ENCODE results near the gene LRRC3. TPM values are rescaled to one million over a fixed set of nuclear protein-coding genes. Genes with fewer than 3 reads are reported as not detected.
"Not testable (repeated sequence)": the region's sequence is repeated elsewhere in the genome, so short reads cannot be mapped to it uniquely, and the experiment has no call there.

LRRC3 gene
- total and polyA plus RNA-seq, 7 experiments from 2014 or later, result 0.06 to 3.3 (median 0.89) TPM

GRCh38 chr21:44479556-44480199 is 24.4 kb downstream of the LRRC3 start:
- H3K36me3 ChIP-seq (ENCODE audit: control insufficient read depth in 2 of 3, insufficient read depth in 3 of 3, low read length in 3 of 3); H3K27me3 ChIP-seq (ENCODE audit: control insufficient read depth in 2 of 2, insufficient read depth in 2 of 2, low read length in 2 of 2); H3K4me3 ChIP-seq (ENCODE audit: low read length); H3K4me1 ChIP-seq (ENCODE audit: control insufficient read depth in 2 of 2, insufficient read depth in 2 of 2, low read length in 2 of 2); H3K9me3 ChIP-seq (ENCODE audit: control insufficient read depth in 2 of 3, low read length in 3 of 3); H3K9me3 Mint-ChIP-seq; POLR2A ChIA-PET; ATAC-seq; H3K4me3 Mint-ChIP-seq; H3K36me3 Mint-ChIP-seq; H3K27ac ChIP-seq (ENCODE audit: low read depth, low read length); H3K27me3 Mint-ChIP-seq: not testable (repeated sequence)
- DNase-seq, result peak in 6 of 9 donors; percentile 29 to 51 (median 36)
- Mint-ChIP-seq H3K4me1 (peaks cover 0 to 11% (median 3%) of the 10 kb centered on the region in 7 donors), H3K27ac (peak overlapping the region in 1 of 9 donors; percentile 55)
- CTCF ChIA-PET, result interaction anchor here (0.6 to 2.2 kb wide), 2 partner anchors 313 to 653 kb away, joined by 3 to 5 read pairs; no protein-coding TSS in a partner anchor
- intact Hi-C loops (cut with micrococcal nuclease), result loop anchor here in 1 of 2 donors (10.0 kb wide), 1 partner anchor 155 kb away; no protein-coding TSS in a partner anchor

GRCh38 chr21:44480200-44481053 is 25.1 kb downstream of the LRRC3 start:
- intact Hi-C loops (cut with micrococcal nuclease), result loop anchor here in 1 of 2 donors (10.0 kb wide), 1 partner anchor 156 kb away; no protein-coding TSS in a partner anchor
- no peak overlapping the region for H3K4me3 Mint-ChIP-seq
- Histone ChIP-seq H3K36me3 (ENCODE audit: control insufficient read depth in 2 of 3, insufficient read depth in 3 of 3, low read length in 3 of 3) (no peaks in the 10 kb centered on the region), H3K4me1 (ENCODE audit: control insufficient read depth in 2 of 2, insufficient read depth in 2 of 2, low read length in 2 of 2) (no peaks in the 10 kb centered on the region), H3K4me3 (ENCODE audit: low read length) (no peak overlapping the region), H3K27me3 (ENCODE audit: control insufficient read depth in 2 of 2, insufficient read depth in 2 of 2, low read length in 2 of 2) (no peaks in the 10 kb centered on the region), H3K27ac (ENCODE audit: low read depth, low read length) (no peak overlapping the region), H3K9me3 (ENCODE audit: control insufficient read depth in 2 of 3, low read length in 3 of 3) (no peaks in the 10 kb centered on the region)
- CTCF ChIA-PET, result interaction anchor here (0.6 to 2.2 kb wide), 4 partner anchors 138 to 654 kb away, joined by 3 to 5 read pairs (median 4); no protein-coding TSS in a partner anchor
- POLR2A ChIA-PET, result no interaction called here
- H3K36me3 Mint-ChIP-seq, result no peaks in the 10 kb centered on the region
- DNase-seq, result no peak
- no peaks in the 10 kb centered on the region for H3K9me3 Mint-ChIP-seq
- H3K27me3 Mint-ChIP-seq, result peaks cover 0 to 4% (median 0%) of the 10 kb centered on the region in 5 donors
- no peak for ATAC-seq
- no peak overlapping the region for H3K27ac Mint-ChIP-seq
- peaks cover 4 to 14% (median 6%) of the 10 kb centered on the region in 7 donors for H3K4me1 Mint-ChIP-seq

GRCh38 chr21:44482581-44483287 is 27.4 kb downstream of the LRRC3 start:
- H3K4me3 Mint-ChIP-seq, result no peak overlapping the region
- peaks cover 0 to 4% (median 0%) of the 10 kb centered on the region in 5 donors for H3K27me3 Mint-ChIP-seq
- intact Hi-C loops (cut with micrococcal nuclease), result loop anchor here in 1 of 2 donors (10.0 kb wide), 1 partner anchor 158 kb away; no protein-coding TSS in a partner anchor
- no peaks in the 10 kb centered on the region for H3K36me3 Mint-ChIP-seq
- ChIA-PET CTCF (no interaction called here), POLR2A (no interaction called here)
- H3K9me3 ChIP-seq (ENCODE audit: control insufficient read depth in 2 of 3, low read length in 3 of 3), result no peaks in the 10 kb centered on the region
- H3K9me3 Mint-ChIP-seq, result peaks cover 0 to 3% (median 0%) of the 10 kb centered on the region in 11 donors
- H3K36me3 ChIP-seq (ENCODE audit: control insufficient read depth in 2 of 3, insufficient read depth in 3 of 3, low read length in 3 of 3), result no peaks in the 10 kb centered on the region
- H3K27ac ChIP-seq (ENCODE audit: low read depth, low read length), result no peak overlapping the region
- ATAC-seq (no peak), DNase-seq (no peak)
- peaks cover 0 to 8% of the 10 kb centered on the region in 2 donors for H3K4me1 ChIP-seq (ENCODE audit: control insufficient read depth in 2 of 2, insufficient read depth in 2 of 2, low read length in 2 of 2)
- H3K27ac Mint-ChIP-seq, result no peak overlapping the region
- peaks cover 8 to 21% (median 15%) of the 10 kb centered on the region in 7 donors for H3K4me1 Mint-ChIP-seq
- H3K4me3 ChIP-seq (ENCODE audit: low read length), result no peak overlapping the region
- H3K27me3 ChIP-seq (ENCODE audit: control insufficient read depth in 2 of 2, insufficient read depth in 2 of 2, low read length in 2 of 2), result no peaks in the 10 kb centered on the region

GRCh38 chr21:44483288-44484237 is 28.3 kb downstream of the LRRC3 start:
- intact Hi-C loops (cut with micrococcal nuclease), result loop anchor here in 1 of 2 donors (10.0 kb wide), 1 partner anchor 159 kb away; no protein-coding TSS in a partner anchor
- peak overlapping the region in 1 of 9 donors; percentile 55 for H3K27ac Mint-ChIP-seq
- H3K36me3 ChIP-seq (ENCODE audit: control insufficient read depth in 2 of 3, insufficient read depth in 3 of 3, low read length in 3 of 3), result no peaks in the 10 kb centered on the region
- DNase-seq, result no peak
- peaks cover 0 to 3% (median 0%) of the 10 kb centered on the region in 11 donors for H3K9me3 Mint-ChIP-seq
- CTCF ChIA-PET, result interaction anchor here (1.1 kb wide), 1 partner anchor 27 kb away, joined by 3 read pairs; no protein-coding TSS in a partner anchor
- POLR2A ChIA-PET, result no interaction called here
- no peak for ATAC-seq
- peaks cover 0 to 4% (median 0%) of the 10 kb centered on the region in 5 donors for H3K27me3 Mint-ChIP-seq
- H3K27me3 ChIP-seq (ENCODE audit: control insufficient read depth in 2 of 2, insufficient read depth in 2 of 2, low read length in 2 of 2), result no peaks in the 10 kb centered on the region
- H3K4me3 Mint-ChIP-seq, result no peak overlapping the region
- peaks cover 0 to 8% of the 10 kb centered on the region in 2 donors for H3K4me1 ChIP-seq (ENCODE audit: control insufficient read depth in 2 of 2, insufficient read depth in 2 of 2, low read length in 2 of 2)
- H3K4me3 ChIP-seq (ENCODE audit: low read length), result no peak overlapping the region
- no peaks in the 10 kb centered on the region for H3K9me3 ChIP-seq (ENCODE audit: control insufficient read depth in 2 of 3, low read length in 3 of 3)
- H3K4me1 Mint-ChIP-seq, result peaks cover 8 to 21% (median 15%) of the 10 kb centered on the region in 7 donors
- H3K36me3 Mint-ChIP-seq, result no peaks in the 10 kb centered on the region
- H3K27ac ChIP-seq (ENCODE audit: low read depth, low read length), result no peak overlapping the region

GRCh38 chr21:44484498-44485253 is 29.4 kb downstream of the LRRC3 start:
- Mint-ChIP-seq H3K27ac (peak overlapping the region in 3 of 9 donors; percentile 34 to 55 (median 36)), H3K4me3 (peak overlapping the region in 8 of 10 donors; percentile 37 to 88 (median 78)), H3K27me3 (peaks cover 0 to 7% (median 4%) of the 10 kb centered on the region in 5 donors), H3K36me3 (no peaks in the 10 kb centered on the region), H3K4me1 (peaks cover 5 to 19% (median 15%) of the 10 kb centered on the region in 7 donors), H3K9me3 (peaks cover 0 to 3% (median 0%) of the 10 kb centered on the region in 11 donors)
- Histone ChIP-seq H3K4me1 (ENCODE audit: control insufficient read depth in 2 of 2, insufficient read depth in 2 of 2, low read length in 2 of 2) (peaks cover 0 to 8% of the 10 kb centered on the region in 2 donors), H3K9me3 (ENCODE audit: control insufficient read depth in 2 of 3, low read length in 3 of 3) (no peaks in the 10 kb centered on the region), H3K27ac (ENCODE audit: low read depth, low read length) (no peak overlapping the region), H3K27me3 (ENCODE audit: control insufficient read depth in 2 of 2, insufficient read depth in 2 of 2, low read length in 2 of 2) (no peaks in the 10 kb centered on the region), H3K36me3 (ENCODE audit: control insufficient read depth in 2 of 3, insufficient read depth in 3 of 3, low read length in 3 of 3) (no peaks in the 10 kb centered on the region), H3K4me3 (ENCODE audit: low read length) (no peak overlapping the region)
- DNase-seq (no peak), ATAC-seq (no peak)
- CTCF ChIA-PET, result interaction anchor here (1.1 kb wide), 1 partner anchor 26 kb away, joined by 3 read pairs; no protein-coding TSS in a partner anchor
- POLR2A ChIA-PET, result no interaction called here
- intact Hi-C loops (cut with micrococcal nuclease), result loop anchor here in 1 of 2 donors (10.0 kb wide), 1 partner anchor 160 kb away; no protein-coding TSS in a partner anchor

Measured in naive thymus-derived CD4-positive, alpha-beta T cell (primary cell).